ENCODE data around the gene CPLX1.

Gene CPLX1

DNA sequence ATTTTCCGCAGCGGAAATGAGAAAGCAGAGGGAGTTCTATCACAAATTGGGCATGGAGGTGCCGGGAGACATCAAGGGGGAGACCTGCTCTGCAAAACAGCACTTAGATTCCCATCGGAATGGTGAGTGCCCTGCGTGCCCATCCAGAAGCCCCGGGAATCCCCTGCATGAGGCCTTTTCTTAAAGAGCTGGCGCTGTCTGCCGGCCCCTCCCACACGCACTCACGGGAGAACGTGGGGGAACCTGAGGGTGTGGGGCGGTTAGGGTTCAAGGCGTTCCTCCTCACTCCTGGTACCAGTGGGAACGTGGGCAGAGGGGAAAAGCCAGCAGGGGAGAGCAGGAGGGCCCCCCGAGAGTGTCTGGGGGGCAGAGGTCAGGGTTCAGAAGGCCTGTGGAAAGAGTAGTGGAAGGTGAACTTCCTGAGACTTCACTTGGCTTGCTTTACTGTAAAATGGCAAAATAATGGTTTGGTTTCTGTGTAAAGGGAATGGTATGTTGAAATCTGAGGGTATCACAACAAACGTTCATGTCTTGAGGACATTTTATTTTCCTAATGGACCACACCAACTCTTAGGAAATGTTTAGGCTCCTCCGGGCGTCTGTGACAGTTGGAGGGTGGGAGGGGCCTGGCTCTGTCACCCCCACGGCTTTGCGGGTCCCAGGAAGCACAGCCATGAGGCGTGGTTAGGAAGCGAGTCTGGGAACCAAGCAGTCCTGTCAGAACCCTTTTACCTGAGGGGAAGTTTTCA is 82.3 kb downstream of the CPLX1 start:
- no peaks in the 10 kb centered on the region for H3K27me3 ChIP-seq (replicated peaks)
- in situ Hi-C loops (cut with HindIII; ENCODE audit: low pct_ligation_motif_present, low sequenced_read_pairs): no loop called here
- no peak overlapping the region for H3K4me3 ChIP-seq (ENCODE audit: low read depth, low read length)
- H3K27ac ChIP-seq: peak overlapping the region; percentile 38
- no peak for DNase-seq
- TF ChIP-seq, protein P1, sequence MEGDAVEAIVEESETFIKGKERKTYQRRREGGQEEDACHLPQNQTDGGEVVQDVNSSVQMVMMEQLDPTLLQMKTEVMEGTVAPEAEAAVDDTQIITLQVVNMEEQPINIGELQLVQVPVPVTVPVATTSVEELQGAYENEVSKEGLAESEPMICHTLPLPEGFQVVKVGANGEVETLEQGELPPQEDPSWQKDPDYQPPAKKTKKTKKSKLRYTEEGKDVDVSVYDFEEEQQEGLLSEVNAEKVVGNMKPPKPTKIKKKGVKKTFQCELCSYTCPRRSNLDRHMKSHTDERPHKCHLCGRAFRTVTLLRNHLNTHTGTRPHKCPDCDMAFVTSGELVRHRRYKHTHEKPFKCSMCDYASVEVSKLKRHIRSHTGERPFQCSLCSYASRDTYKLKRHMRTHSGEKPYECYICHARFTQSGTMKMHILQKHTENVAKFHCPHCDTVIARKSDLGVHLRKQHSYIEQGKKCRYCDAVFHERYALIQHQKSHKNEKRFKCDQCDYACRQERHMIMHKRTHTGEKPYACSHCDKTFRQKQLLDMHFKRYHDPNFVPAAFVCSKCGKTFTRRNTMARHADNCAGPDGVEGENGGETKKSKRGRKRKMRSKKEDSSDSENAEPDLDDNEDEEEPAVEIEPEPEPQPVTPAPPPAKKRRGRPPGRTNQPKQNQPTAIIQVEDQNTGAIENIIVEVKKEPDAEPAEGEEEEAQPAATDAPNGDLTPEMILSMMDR (IDR thresholded peaks at IDR 0.05; ENCODE audit: low read depth, low read length, missing control alignments): no peak
- H3K36me3 ChIP-seq (replicated peaks): peaks cover 38% of the 10 kb centered on the region

DNA sequence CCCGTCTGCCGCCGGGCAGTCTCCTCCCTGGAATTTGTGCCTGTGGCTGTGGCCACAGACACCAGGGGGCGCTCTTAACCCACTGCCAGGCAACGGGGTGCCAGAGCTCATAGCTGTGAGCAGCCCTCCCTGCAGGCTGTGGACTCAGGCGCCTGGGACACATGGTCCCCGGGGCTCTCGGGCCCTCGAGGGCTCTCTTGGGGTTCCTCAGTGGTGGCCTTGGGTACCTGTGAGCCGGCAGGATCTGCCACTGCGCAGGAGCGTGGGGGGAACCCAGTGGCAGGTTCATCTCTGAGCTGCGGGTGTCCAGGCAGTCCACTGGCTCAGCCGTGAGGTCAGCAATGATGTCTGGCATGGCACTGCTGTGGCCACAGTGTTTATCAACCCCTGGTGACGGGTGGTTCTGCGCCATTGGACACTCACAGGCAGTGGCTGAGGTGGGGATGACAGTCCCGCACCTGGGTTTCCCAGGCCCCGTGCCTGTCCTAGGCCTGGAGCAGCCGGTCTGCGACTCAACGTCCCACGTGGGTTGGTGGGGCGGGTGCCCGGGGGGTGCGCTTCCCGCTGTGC is 83.1 kb downstream of the CPLX1 start:
- peak; percentile 55 for DNase-seq
- peaks cover 39% of the 10 kb centered on the region for H3K36me3 ChIP-seq (replicated peaks)
- TF ChIP-seq, protein P1 (IDR thresholded peaks at IDR 0.05; ENCODE audit: low read depth, low read length, missing control alignments): peak; percentile 92
- H3K27ac ChIP-seq: no peak overlapping the region
- H3K27me3 ChIP-seq (replicated peaks): no peaks in the 10 kb centered on the region
- in situ Hi-C loops (cut with HindIII; ENCODE audit: low pct_ligation_motif_present, low sequenced_read_pairs): no loop called here
- H3K4me3 ChIP-seq (ENCODE audit: low read depth, low read length): no peak overlapping the region

DNA sequence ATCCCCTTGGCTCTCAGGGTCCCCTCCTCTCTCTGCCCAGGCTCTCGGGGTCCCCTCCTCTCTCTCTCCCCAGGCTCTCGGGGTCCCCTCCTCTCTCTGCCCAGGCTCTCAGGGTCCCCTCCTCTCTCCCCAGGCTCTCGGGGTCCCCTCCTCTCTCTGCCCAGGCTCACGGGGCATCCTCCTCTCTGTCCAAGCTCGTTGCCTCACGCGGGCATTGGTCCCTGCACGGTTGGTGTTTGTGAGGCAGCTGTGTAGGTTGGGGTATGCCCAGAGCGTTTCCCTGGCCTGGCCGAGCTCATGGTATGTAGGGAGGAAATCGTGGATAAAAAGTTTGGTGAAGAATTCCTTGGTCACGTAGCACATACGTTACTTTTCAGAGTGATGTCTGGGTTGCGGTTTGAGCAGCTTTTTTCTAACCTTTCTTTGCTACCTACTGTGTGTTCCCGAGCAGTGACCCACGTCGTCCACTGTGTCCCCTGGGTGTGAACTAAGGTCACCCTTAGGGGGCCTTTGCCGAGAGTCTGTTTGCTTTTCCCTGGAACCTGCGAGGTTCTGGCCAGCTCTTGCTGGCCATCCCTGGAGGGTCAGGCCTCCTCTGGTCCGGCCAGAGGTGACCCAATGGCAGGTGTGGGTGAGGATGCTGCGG is 83.7 kb downstream of the CPLX1 start:
- no peak for DNase-seq
- H3K27ac ChIP-seq: no peak overlapping the region
- in situ Hi-C loops (cut with HindIII; ENCODE audit: low pct_ligation_motif_present, low sequenced_read_pairs): no loop called here
- peaks cover 44% of the 10 kb centered on the region for H3K36me3 ChIP-seq (replicated peaks)
- TF ChIP-seq, protein P1 (IDR thresholded peaks at IDR 0.05; ENCODE audit: low read depth, low read length, missing control alignments): no peak
- H3K4me3 ChIP-seq (ENCODE audit: low read depth, low read length): no peak overlapping the region
- no peaks in the 10 kb centered on the region for H3K27me3 ChIP-seq (replicated peaks)

DNA sequence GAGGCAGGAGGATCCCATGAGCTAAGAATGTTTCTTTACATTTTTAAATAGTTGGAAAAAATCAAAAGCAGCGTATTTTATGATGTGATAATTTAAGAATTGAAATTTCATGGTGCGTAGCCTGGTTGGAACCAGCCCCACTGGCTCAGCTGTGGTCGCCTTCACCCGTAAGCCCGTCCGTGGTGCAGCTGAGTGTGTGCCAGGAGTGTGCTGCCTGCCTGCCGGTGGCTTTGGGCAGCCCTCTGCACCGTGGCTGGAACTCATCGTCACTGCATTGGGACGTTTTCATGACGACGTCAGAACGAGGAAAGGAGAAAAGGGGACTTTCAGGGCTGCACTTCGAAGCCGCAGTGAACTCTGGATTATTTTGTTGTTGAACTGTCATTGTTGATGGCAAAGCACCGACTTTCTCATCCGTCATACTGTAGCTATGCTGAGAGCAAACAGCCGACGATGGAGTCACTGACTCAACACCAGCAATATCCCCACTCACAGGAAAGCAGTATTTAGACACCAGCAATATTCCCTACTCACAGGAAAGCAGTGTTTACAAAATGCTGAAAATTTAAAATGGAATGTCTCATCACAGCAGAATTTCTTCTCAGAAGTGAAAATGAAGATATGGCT is 85.2 kb downstream of the CPLX1 start:
- in situ Hi-C loops (cut with HindIII; ENCODE audit: low pct_ligation_motif_present, low sequenced_read_pairs): no loop called here
- Histone ChIP-seq H3K27ac (peak overlapping the region; percentile 79), H3K27me3 (replicated peaks) (no peaks in the 10 kb centered on the region), H3K4me3 (ENCODE audit: low read depth, low read length) (no peak overlapping the region), H3K36me3 (replicated peaks) (peaks cover 48% of the 10 kb centered on the region)
- peak; percentile 76 for DNase-seq
- TF ChIP-seq, protein P1 (IDR thresholded peaks at IDR 0.05; ENCODE audit: low read depth, low read length, missing control alignments): no peak

DNA sequence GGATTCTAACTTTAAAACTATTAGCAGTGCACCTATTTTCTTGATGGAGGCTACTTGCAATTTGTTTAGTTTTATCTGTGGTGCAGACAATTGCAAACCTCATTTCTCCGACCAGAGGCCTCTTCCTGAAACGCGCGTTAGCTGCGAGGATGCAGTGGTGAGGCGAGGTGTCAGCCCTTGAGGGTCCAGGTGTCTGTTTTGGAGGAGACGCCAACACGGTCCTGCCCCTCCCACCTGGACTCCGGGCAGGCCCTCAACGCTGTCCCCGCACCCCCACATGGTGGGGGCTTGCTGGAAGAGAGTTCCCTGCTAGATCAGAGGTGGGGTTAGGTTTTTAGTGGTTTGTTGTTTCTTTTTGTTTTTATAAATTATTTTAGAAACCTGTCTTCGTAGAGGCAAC is 85.9 kb downstream of the CPLX1 start:
- Histone ChIP-seq H3K27me3 (replicated peaks) (no peaks in the 10 kb centered on the region), H3K27ac (no peak overlapping the region), H3K4me3 (ENCODE audit: low read depth, low read length) (no peak overlapping the region), H3K36me3 (replicated peaks) (peaks cover 55% of the 10 kb centered on the region)
- TF ChIP-seq, protein P1 (IDR thresholded peaks at IDR 0.05; ENCODE audit: low read depth, low read length, missing control alignments): no peak
- no peak for DNase-seq
- in situ Hi-C loops (cut with HindIII; ENCODE audit: low pct_ligation_motif_present, low sequenced_read_pairs): no loop called here

All from brain microvascular endothelial cell (primary cell).